Posterior cingulate gyrus (tissue), 11 donors: ENCODE data around the gene MACROD2.

Experiments used
- DNase-seq, 10 donors: peaks; one replicate each; pipeline versions ENCODE4 v3.0.0 to v3.0.0-alpha.2; 2020 to 2021; ENCODE audit warnings: mixed read lengths in 3 of 10
- intact Hi-C: fragments of 100-400 bp; cut with DNase I; formaldehyde crosslinking; loops from one replicate; pipeline ENCODE4 v1.15.1; 2023

MACROD2 gene

DNA sequence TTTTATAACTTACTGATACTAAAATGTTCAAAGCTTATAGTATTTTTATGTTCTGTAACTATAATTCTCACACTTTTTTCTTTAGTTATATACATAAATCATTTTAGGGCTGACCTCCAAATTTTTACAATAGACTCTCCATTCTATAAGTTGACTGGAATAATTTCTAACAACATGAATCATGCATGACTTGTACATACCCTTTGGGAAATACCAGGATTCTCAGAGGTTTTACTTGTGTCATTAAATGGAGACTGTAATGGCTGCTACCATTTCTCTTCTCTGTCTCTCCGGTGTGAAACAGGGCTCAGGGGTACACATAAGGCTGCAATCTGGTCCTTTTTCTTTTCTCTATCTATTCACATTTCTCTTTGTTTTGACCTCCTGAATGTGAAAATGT, 564.3 kb downstream of the MACROD2 start:
- DNase-seq: no peak
- intact Hi-C loops: no loop called here

DNA sequence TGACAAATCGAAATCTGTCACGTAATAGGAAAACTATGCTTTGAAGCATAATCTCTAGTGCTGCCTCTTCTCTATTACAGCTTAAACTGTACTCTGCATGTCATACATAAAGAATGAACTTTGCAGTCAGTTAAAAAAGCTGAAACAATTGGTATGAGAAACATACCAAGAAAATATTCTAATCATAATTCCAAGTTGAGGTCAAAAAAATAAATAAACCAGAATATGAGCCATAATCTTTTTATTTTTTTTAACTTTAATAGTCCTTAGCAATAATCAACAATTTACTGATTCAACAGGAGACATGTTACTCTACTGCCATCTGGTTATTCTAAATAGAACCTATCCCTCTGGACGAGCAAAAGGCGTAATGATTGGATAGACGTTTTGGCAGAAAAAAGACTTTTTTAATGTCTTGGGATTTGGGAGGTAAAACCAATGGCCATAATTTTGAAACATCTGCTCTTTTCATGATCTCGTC, 566.5 kb downstream of the MACROD2 start:
- no peak for DNase-seq
- intact Hi-C loops: no loop called here

DNA sequence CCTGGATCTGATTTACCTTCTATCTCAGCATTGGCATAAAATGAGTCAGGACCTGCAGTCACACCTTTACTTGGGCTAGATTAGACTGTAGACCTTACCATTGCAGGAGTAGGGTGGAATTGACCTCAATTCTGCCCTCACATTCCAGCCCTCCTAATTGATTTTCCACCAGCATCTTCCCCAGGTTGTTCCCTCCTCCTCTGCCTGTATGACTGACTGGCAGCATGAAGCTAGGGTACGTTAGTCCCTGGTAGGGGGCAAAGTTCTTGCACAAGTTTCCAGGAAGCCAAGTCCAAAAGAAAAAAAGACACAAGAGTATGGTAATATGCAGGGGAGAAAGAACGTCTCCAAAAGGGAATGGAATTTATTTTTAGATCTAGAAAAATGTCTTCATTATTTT, 567.7 kb downstream of the MACROD2 start:
- no peak for DNase-seq
- intact Hi-C loops: no loop called here

DNA sequence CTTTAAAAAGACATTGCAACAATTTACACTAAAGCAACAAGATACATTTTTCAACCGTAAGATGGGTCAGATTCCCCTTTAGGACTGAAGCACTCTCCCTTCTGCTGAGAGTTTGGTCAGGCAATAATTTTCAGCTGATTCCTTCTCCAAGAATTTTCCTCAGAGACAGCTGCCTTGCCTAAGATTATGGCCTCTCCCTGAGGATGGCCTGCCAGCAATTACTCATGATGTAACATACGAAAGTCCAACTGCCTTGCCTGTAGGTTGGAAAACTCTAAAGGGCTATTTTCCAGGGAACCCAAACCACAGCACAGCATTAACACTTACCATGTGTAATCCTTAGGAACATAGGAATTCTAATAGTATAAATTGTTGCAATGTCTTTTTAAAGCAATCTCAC, 571.2 kb downstream of the MACROD2 start:
- intact Hi-C loops: no loop called here
- DNase-seq: no peak

DNA sequence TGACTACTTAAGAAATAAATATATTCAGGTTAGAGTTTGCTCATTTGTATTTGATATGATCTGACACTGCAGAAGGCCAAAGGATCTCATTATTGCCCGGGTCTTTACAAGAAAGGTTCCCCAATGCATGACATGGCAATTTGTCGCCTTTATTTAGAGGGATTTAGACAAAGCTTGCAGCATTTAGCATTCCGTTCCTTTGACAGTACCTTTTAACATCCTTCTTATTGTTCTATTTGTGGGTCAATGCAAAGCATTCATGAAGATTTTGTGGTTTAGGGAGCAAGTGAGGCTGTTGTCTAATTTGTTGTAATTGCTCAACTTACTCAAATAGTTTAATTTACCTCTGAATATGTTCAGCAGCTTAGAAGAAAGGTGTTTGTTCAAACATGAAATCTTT, 572.9 kb downstream of the MACROD2 start:
- intact Hi-C loops: no loop called here

DNA sequence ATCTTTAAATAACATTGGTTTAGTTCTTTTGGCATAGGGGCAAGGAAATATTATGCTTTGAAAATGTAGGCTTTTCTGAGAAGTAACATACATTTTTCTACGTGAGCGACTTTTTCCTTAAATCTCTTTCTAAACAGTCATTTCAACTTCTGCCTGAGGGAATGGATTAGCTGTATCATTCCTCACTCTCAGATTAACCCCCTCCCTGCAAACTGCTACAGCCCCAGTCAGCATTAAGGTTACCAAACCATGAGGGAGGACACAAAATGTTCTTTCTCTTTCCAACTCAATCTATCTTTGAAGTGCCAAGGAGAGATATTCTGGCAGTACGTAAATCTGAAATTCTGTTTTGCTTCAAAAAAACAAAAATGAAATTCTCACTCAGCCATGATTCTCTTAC, 573.4 kb downstream of the MACROD2 start:
- intact Hi-C loops: no loop called here
- DNase-seq: no peak

More for the DNA sequence above, 572.9 kb downstream of the MACROD2 start:
- DNase-seq: no peak

DNA sequence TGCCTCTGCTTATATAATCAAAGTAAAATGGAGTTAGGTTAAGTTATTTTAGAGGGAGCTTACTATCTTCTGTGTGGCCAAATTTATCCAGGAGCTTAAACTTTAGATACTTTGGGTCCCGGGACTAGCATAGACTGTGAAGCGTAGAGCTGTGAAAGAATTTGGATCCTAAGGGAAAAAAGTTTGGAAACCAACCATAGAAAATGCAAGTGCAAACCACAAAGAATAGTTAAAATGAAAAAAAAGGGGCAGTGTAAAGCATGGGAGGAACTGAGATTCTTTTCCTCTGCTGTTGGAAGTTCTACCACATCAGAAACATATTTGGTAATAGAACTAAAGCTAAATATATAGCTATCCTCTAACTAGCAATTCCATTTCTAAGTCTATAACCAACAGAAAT, 574.3 kb downstream of the MACROD2 start:
- intact Hi-C loops: no loop called here
- no peak for DNase-seq

DNA sequence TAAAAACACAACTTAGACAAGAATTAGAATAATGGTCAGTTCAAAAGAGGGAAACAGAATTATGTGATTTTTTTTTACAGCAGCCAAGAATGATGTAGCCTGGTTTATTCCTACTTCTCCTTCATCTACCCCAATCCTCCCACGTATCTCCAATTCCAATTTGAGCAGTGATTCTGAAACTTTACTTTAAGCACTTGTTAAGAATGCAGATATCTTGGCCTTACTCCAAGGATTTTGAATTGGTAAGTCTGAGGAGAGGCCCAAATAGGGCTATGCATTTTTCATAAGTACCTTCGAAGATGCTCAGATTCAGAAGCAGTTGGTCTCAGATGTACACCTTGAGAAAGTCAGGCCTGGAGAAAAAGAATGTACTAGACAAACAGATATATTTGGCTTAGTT, 575.5 kb downstream of the MACROD2 start:
- no peak for DNase-seq
- intact Hi-C loops: no loop called here

DNA sequence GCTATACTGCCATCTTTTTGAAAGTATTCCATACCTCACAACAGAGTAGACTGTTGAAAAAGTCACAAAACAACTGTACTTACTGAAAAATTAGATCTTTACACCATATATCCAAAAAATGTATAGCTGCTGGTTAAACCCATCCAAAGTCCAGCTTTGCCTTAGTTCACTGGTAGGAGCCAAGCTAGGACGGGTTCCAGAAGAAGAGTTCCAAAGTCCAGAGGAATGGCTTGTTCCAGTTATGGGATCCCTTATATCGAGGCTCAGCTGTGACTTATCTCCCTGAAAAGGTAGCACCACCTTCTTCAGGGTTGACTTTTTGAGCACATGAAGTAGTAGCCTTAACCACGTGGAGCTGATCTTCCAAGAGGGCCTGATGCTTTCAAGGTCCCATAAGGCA, 578.4 kb downstream of the MACROD2 start:
- DNase-seq: no peak
- intact Hi-C loops: no loop called here

DNA sequence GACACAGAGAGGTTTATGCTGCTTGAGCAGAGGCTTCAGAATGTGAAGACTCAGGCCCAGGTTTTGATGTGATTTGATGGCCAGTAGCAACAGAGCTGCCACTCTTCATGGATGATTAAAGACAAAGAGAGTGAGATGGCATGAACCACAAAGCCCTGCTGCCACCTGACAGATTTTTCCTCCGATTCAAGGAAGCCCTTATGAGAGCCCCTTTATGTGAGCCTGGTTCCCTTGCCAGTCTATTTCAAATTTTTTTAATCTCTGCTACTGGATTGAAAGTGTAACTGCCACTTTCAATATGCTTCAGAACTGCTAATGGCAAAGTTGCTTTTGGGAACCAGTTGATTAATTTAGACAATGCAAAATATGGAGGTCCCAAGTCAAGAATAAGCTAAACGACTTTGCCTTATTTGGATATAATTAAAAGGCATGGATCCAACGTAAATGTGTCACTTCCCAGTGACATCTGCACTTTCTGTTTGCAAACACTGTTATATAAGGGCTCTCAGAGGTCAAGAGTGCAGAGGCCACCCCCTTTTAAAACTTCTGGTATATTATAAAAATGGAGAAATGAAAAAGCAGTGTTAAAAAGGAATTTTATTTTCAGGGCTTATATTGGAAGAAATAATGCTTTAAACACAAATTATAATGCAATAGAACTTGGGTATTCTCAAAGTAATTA, 581.0 kb downstream of the MACROD2 start:
- DNase-seq: no peak
- intact Hi-C loops: no loop called here

DNA sequence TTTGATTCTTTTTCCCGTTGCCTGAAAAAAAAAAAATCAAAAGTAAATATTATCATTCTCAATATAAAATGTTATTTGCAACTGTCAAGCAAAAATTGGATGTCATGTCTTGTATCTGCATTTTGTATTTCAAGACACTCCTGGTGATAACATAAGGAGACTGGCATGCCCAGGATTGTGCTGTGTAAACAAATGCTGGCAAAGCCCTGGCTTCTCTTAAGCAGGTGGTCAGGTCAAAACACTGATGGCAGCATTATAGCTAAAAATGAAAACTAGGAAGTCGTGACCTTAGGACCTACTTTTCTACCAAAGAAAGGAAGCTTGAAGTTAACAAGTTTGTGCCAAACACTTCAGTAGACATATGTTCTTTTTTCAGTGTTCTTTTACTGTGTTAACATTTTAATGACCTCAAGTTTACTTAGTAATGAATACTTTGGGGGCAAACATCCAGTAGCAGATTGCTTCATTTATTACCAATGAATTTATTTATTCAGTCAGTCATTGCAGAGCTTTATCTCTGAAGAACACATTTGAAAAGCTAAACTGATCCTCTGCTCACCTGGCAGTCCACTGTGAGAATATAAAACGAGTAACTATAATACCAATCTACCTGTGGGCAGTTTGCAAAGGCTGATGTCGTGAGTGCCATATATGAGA, 585.2 kb downstream of the MACROD2 start:
- intact Hi-C loops: no loop called here
- DNase-seq: no peak

DNA sequence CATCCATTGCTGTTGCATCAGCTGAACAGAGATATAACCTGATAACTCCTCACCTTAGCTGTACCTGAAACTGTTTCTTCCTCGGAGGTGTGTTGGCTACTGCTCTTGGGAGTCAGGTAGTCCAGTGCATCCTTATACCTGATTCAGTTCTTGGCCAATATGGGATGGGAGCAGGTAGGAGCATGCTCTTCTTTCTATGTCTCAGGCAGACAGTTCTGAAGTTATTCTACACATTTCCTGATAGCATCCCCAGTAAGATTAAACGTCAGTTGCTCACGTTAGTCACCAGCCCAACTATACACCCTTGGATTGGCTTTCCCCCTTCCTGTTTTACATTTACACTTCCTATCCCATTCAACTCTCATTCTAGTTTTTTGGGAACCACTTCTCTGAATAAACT, 586.4 kb downstream of the MACROD2 start:
- DNase-seq: no peak
- intact Hi-C loops: no loop called here

DNA sequence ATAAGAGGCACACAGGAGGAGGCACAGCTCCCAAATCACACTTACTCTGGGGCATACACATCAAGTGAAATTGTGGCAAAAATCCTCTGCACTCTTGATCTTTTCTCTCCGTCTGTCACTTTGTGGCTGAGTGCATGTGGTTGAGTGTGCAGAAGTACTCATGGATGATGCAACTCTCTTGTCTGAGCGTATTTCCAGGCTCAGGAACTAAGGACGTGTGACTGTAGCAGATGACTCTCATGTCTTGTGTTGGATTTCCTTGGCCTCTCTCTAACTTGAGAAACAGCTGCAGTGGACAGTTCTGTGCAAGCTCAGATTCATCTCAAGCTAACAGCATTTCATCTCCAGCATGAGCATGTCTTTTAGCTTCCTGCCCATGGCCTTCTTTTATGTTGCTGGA, 587.5 kb downstream of the MACROD2 start:
- intact Hi-C loops: no loop called here
- no peak for DNase-seq

DNA sequence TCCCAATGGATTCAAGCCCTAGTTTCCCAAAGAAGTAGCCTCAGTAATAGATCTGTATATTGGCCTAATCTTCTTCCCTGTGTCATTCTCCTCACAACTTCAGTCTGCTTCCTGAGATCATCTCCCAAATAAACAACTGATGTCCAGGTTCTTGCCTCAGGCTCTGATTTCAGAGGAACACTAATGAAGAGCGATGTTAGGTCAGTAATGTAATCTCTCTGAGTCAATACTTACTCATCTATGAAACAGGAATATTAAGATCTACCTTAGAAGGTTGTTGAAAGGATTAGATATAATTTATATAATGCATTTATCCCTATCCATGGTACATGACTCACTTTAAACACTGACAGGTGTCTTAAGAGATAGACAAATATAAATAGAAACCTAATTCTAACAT, 588.1 kb downstream of the MACROD2 start:
- no peak for DNase-seq
- intact Hi-C loops: no loop called here

DNA sequence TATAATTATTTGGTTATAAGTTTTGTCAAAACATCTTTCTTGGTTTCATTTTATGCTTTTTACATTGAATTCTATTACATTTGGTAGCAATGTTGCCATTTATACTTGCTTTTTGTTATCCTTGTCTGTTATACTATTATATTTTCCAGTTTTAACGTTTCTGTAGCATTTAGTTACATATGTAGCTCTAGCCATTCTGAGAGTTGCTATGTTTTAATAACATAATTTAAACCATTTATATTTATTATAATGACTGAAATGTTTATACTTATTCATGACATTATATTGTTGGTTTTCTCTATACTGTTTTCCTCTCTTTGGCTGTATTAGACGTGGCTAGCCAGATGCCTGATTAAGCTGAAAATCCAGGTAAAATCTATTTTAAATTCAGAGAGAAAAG, 594.1 kb downstream of the MACROD2 start:
- intact Hi-C loops: no loop called here
- no peak for DNase-seq

DNA sequence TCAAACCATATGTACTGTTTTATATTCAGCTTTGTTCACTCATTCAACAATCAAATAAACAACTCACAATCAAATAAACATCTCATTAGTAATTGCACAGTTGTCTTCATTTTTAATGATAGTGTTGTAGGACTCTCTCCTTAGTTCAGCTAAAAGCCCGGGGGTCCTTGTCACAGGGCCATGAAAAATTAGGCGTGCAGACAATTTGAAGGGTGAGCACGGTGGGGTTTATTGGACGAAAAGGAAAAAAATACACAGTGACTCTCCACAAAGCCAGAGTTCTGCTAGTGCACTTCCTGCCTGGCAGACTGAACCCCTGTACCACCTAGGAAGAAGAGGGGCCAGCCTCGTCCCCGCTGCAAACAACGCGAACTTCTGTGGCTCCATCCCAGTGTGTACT, 599.7 kb downstream of the MACROD2 start:
- intact Hi-C loops: no loop called here
- DNase-seq: peak in 1 of 10 donors; percentile 60

DNA sequence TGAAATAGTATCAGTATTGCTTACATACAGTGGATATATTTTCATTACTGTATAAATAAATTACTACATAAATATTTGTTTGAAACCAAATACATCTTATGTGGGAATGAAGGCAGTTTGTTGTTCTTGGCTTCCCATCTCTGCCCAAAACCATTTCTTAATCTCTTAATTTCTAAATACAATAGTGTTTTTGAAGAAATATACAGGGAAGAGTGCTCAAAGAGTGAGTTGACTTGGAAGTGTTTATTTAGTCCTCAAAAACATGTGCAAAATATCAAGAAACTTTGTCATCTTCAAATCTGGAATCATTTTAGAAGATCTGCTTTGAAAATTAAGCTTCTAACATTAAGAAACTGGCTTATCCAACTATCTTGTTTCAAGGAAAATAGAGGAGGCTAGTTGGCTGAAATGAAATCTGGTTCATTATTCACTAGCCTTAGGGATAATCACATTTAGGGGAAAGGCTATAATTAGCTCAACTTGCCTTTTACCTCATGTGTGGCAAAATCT, 601.9 kb downstream of the MACROD2 start:
- intact Hi-C loops: no loop called here
- DNase-seq: no peak

DNA sequence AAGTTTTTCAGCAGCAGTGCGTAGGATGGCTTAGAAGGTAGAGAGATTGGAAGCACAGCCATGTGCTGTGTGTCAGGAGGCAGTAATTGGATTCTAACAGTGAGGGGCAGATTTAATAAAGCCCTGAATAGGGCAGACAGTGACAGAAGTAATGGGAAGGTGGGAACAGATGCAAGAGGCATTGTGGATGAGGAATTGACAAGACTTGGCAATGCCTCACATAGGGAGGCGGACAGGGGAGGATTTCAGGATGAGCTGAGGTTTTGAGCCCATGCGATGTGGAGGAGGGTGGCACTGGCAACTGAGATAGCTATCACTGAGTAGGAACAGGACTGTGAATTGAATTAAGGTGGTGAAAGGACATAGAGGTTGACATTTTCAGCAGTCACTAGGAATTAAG, 604.3 kb downstream of the MACROD2 start:
- DNase-seq: no peak
- intact Hi-C loops: no loop called here

DNA sequence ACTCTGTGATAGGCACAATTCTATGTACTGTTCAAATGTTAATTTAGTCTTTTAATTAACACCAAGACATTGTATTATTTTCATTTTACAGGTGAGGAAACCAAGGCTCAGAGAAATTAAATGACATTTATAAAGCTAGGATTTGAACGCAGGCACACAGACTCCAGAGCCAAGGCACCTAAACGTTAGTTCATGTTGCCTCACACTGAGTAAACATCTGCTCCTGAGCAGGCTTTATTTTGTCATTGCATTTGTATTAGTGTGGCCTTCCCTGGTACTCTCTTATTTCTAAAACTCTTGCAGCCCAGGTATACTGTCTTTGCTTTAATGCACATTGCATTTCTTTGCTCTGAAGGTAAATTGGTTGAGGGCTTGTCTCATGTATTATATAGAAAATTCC, 605.2 kb downstream of the MACROD2 start:
- no peak for DNase-seq
- intact Hi-C loops: no loop called here

DNA sequence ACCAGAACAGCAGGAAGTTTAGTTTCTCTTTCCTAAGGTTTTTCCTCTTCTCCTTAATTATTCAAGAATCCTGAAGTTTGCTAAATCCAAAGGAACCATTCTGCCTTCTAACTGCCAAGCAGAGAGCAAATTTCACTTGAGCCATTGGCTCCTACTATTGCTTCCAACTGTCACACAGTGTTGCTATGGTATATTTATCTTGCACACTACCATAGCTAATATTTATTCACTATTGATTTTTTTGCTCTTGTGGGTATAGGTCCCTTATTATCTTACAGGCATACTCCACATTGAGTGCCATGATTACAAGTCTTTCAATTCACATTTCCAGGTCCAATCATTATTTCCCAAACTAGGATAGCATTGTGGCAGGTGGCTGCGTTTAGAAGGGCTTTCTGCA, 608.8 kb downstream of the MACROD2 start:
- intact Hi-C loops: no loop called here

DNA sequence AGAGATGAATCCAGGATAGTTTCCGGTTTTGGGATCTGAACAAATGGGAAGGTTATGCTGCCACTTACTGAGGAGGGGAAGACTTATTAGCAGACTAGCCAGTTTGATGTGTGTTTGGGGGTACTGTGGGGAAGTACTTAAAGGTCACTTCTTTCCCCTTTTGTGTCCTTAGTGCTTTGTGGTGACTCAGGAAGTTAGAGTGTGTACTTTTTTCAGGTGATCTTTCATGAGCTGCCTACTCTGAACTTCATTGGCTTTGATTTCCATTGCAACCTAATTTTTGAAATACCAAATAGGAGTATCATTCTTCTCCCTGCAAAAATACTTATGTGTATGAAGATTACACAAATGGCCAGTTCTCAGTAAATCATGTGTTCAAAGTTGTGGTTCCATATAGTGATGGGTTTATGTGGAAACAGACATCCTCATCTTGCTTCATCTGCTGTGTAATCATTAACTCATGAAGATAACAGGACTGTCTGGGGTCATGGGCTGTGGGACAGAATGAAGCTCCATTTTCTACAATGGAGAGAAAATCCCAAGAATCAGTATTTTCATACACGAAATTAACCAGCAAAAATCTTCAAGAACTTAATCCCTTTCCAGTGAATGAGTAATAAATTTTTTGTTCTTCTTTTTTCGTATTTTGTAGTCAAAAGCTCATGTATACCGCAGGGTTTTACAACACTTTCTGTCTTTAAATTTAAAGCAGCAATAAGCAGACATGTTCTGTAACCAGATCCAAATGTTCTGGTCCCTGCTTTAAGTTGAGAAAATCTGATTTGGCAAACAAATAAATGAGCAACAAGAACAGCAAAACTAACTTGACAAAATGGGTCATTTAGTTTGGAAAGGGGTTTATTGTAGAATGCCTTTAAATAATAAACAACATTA, 614.3 kb downstream of the MACROD2 start:
- DNase-seq: no peak
- intact Hi-C loops: no loop called here

More for the DNA sequence above, 608.8 kb downstream of the MACROD2 start:
- no peak for DNase-seq
